GM12874 (cell line): ENCODE measurements around the gene MCU.

Experiments used
- CTCF ChIP-seq: IDR thresholded peaks from 2 replicates; pipeline ENCODE4 v1.5.1; 2011; ENCODE audit warnings: low read depth, mild to moderate bottlenecking, control low read depth, low read length, moderate library complexity; ENCODE audit not compliant: insufficient read depth

MCU gene

DNA sequence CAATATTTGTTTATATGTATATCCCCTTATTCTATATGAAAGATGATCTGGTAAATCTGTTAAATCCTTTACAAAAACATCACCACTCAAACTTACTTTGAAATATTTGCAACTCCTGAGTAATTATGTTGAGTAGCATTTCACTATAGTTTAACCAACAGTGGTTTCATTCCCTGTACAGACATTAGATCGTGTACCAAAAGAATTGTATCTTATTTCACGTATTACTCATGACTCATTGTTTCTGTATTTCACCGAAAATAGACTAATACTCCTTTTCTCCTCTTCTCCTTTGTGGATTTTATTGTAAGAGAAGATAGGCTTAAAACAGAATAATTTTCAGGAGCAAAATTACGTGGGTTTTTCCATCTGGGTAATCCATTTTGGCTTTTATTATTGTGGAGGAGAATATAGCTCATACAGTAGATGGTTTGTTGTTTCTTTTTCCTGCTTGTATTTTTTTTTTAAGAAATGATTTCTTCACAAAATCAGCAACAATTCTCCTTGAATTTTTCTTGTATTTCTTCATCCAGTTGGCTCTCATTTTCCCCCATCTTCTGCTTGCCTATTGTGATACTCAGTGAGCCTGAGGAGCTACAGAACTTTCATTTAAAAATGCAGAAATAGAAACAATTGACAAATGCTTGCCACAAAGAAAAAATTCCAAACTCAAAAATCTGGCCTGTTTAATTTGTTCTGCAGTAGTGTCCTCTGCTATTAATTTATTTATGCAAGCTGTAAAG, 111.0 kb downstream of the MCU start:
- no peak for TF ChIP-seq CTCF

DNA sequence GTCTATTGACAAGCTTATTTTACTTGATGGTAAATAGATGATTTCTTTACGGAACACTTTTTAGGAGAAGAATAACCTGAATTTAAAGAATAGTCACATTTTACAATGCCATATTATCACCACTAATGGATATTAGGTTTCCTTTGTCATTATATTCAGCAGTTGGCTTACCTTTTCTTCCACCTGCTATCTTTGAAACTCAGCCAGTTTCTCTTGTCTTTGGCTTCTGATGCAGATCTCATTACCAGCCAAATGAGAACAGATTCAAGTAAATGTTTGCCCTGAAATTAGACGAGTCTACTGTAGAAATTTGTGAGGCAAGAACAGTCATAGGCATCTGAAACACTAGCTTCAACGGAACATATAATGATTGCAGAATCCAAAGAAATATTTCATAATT, 116.1 kb downstream of the MCU start:
- TF ChIP-seq CTCF = no peak

DNA sequence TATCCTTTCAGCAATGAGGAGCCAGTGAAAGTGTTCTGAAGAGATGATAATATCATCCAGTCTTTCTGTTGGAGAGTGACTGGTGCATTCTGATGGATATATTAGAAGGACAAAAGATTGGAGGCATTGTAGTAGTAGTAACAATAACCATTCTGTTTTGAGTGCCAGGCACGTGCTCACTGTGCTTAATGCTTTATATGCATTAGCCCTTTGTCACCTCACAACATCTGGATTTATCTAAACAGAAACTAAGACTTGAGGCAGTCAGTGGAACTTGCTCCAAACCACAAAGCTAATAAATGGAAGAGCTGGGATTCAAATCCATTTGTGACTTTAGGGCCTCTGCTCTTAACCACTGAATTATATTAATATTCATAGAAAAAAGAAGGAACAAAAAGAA, 117.1 kb downstream of the MCU start:
- TF ChIP-seq CTCF = no peak

GRCh38 chr10:72810976-72811375, 119.0 kb downstream of the MCU start:
- no peak for TF ChIP-seq CTCF

DNA sequence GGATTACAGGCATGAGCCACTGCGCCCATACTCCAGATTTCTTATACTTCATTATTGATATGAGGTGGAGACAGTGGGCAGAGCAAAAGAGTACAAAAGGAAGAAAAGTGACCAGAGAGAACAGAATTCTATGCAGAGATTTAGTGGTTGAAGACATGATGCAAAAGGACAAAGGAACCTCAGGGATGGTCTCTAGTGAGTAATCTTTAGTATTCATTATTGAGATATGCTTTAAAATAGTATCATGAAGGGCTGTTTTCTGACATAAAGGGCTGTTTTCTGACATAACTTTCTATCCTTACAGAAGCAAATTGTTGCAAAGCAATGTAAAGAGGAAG, 120.4 kb downstream of the MCU start:
- TF ChIP-seq CTCF = no peak

DNA sequence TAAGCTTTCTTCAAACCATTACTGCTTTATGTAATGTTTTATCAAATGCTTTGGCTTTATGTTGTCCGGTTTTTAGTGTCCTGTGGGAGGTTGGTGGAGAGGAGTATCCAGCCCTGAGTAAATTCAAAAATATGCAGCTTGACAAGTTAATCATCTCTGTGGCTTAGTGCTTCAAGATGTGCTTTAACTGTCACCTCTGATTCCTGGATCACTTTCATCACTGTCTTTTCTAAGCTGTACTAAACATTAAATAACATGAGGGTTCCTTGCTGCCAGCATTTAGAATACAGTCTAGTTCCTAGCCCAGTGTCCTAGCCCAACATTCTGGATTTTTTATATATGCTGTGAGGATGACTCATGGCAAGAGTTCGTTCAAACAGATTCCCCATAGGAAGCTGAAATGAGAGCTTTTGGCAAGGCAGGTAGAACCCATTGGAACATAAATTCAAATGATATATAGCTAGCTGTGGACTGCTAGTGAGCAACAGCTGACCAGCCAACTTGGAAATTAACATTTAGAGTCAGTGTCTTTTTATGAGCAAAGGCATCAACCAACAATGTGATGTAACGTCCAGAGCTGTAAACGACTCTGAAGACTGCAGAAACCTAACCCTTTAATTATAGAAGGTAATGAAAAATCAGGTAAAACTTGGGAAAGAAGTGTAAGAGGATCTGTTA, 120.9 kb downstream of the MCU start:
- no peak for TF ChIP-seq CTCF

DNA sequence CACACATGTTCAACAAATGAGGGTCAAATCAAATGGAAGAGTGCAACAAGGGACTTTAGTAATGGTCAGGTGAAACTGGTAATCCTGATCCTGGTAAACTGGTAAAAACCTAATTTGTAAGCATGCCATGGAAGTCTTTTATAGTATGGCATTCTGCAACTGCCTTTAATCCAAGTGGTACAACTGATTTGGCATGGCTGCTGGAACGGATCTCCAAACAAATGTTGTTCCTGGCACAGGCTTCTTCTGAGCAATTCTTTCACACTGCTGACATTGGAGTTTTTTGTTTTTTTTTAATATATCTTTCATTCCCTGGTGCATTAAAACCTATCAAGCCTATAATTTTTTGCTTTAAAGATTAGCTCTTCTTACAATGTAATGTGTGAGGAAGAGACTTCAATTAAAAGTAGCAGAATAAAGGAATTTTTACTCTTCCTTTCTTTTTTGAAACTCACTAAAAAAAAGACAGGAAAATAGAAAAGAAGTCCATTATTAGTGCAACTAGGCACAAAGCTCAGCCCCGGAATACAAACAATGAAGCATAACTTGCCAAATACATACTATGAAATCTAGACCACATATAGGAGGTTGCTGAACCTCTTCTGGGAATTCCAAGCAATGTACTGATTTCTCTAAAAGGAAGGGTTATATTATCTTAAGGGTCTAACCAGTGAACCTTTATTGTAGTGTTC, 122.3 kb downstream of the MCU start:
- TF ChIP-seq CTCF = no peak
